Measurements from ENCODE around the gene GGCT. TPM values are rescaled to one million over a fixed set of nuclear protein-coding genes. Genes with fewer than 3 reads are reported as not detected.
"Not testable (repeated sequence)": the region's sequence is repeated elsewhere in the genome, so short reads cannot be mapped to it uniquely, and the experiment has no call there.

Gene GGCT
- total RNA-seq, 1 donor from 2014 or later = 38.2 TPM

- no peak for DNase-seq (ENCODE audit: low read depth)
Measured at GRCh38 chr7:30519122-30519521, 14.5 kb upstream of the GGCT start.

GRCh38 chr7:30515761-30516160, 11.1 kb upstream of the GGCT start:
- no peak for DNase-seq (ENCODE audit: low read depth)

- DNase-seq (ENCODE audit: low read depth) = no peak
Measured at GRCh38 chr7:30514776-30515175, 10.1 kb upstream of the GGCT start.

- DNase-seq (ENCODE audit: low read depth) = no peak
Measured at GRCh38 chr7:30514177-30514576, 9.5 kb upstream of the GGCT start.

GRCh38 chr7:30513762-30514161, 9.1 kb upstream of the GGCT start:
- no peak for DNase-seq (ENCODE audit: low read depth)

GRCh38 chr7:30511973-30512662, 7.5 kb upstream of the GGCT start:
- DNase-seq (ENCODE audit: low read depth) = no peak

- no peak for DNase-seq (ENCODE audit: low read depth)
Measured at GRCh38 chr7:30511494-30511893, 6.9 kb upstream of the GGCT start.

GRCh38 chr7:30510124-30511075, 5.8 kb upstream of the GGCT start:
- peak; percentile 49 for DNase-seq (ENCODE audit: low read depth)

GRCh38 chr7:30509171-30509857, 4.7 kb upstream of the GGCT start:
- not testable (repeated sequence) for DNase-seq (ENCODE audit: low read depth)

- DNase-seq (ENCODE audit: low read depth) = not testable (repeated sequence)
Measured at GRCh38 chr7:30507346-30507900, 2.8 kb upstream of the GGCT start.

GRCh38 chr7:30505174-30505697, 607 bp upstream of the GGCT start:
- DNase-seq (ENCODE audit: low read depth) = no peak

GRCh38 chr7:30503274-30504212, 1.1 kb downstream of the GGCT start:
- no peak for DNase-seq (ENCODE audit: low read depth)

GRCh38 chr7:30502470-30503251, 2.0 kb downstream of the GGCT start:
- DNase-seq (ENCODE audit: low read depth) = no peak

- no peak for DNase-seq (ENCODE audit: low read depth)
Measured at GRCh38 chr7:30501264-30501663, 3.4 kb downstream of the GGCT start.

- DNase-seq (ENCODE audit: low read depth) = no peak
Measured at GRCh38 chr7:30493228-30493627, 11.4 kb downstream of the GGCT start.

- no peak for DNase-seq (ENCODE audit: low read depth)
Measured at GRCh38 chr7:30491417-30491816, 13.2 kb downstream of the GGCT start.

- no peak for DNase-seq (ENCODE audit: low read depth)
Measured at GRCh38 chr7:30487371-30487770, 17.3 kb downstream of the GGCT start.

GRCh38 chr7:30485667-30486066, 19.0 kb downstream of the GGCT start:
- no peak for DNase-seq (ENCODE audit: low read depth)

GRCh38 chr7:30481416-30481815, 23.2 kb downstream of the GGCT start:
- not testable (repeated sequence) for DNase-seq (ENCODE audit: low read depth)
